ENCODE data around the gene ATP5MC2.
"Not testable (repeated sequence)": the region's sequence is repeated elsewhere in the genome, so short reads cannot be mapped to it uniquely, and the experiment has no call there.

The ATP5MC2 gene

DNA sequence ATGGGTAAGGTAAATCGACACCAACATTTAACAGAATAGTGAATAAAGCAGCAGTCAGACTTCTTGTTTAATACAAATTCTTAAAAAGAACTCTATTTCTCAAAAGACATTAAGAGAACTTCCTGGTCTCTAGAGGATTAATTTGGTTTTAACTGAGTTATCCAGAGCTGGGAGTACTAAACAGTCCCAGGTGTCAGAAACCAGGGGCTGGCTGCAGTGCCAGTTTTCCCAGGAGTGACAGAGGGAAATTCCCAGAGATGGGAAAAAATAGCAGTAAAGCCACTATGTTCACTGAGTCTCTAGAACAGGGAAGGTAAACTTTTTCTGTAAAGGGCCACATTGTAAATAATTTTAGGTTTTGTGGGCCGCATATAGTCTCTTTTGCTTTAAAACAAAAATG is 8.8 kb downstream of the ATP5MC2 start:
- Histone ChIP-seq H3K9ac (ENCODE audit: low read length) (no peak overlapping the region), H3K27ac (ENCODE audit: low read depth, low read length) (no peak overlapping the region), H3K4me1 (ENCODE audit: insufficient read depth, low read length) (peaks cover 8% of the 10 kb centered on the region), H3K9me3 (ENCODE audit: low read length) (no peaks in the 10 kb centered on the region), H3K36me3 (ENCODE audit: insufficient read depth, low read length) (peaks cover 66% of the 10 kb centered on the region), H3K27me3 (ENCODE audit: control insufficient read depth in 1 of 2, insufficient read depth in 2 of 2, low read length in 2 of 2) (no peaks in the 10 kb centered on the region), H3K4me3 (ENCODE audit: low read depth in 1 of 2, low read length in 2 of 2) (no peak overlapping the region)

DNA sequence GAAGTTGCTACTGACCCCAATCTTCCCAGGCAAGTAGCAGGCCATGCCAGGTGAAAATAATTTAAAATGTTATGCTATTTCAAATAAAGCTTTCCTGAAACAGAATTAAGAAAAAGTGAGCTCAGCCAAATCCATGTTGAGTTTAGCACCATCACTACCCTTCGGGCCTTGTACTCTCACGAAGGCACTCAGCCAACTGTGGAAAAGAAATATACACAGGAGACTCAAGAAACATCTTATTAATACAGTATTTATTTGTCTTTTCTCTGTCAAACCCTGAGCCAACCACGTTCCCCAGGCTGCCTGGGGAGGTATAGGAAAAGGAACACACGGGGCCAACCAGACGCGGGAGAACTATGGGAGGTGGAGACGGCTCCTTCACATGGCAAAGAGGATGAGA is 10.9 kb downstream of the ATP5MC2 start:
- Histone ChIP-seq H3K4me3 (ENCODE audit: low read depth in 1 of 2, low read length in 2 of 2) (peak overlapping the region in 1 of 2 donors; percentile 7), H3K4me1 (ENCODE audit: insufficient read depth, low read length) (peaks cover 8% of the 10 kb centered on the region), H3K36me3 (ENCODE audit: insufficient read depth, low read length) (peaks cover 51% of the 10 kb centered on the region), H3K9ac (ENCODE audit: low read length) (no peak overlapping the region), H3K27me3 (ENCODE audit: control insufficient read depth in 1 of 2, insufficient read depth in 2 of 2, low read length in 2 of 2) (no peaks in the 10 kb centered on the region), H3K27ac (ENCODE audit: low read depth, low read length) (no peak overlapping the region), H3K9me3 (ENCODE audit: low read length) (no peaks in the 10 kb centered on the region)

DNA sequence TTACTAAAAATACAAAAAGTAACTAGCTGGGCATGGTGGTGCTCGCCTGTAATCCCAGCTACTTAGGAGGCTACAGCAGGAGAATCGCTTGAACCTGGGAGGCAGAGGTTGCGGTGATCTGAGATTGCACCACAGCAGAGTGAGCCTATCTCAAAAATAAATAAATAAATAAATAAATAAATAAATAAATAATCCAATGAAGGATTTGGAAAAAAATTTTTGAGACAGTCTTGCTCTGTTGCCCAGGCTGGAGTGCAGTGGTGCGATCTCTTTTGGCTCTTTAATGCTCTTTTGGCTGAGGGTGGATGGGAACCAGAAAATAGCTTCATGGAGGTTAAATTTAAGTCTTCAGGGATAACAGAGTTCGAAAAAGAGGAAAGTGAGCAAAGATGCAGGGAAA is 11.7 kb downstream of the ATP5MC2 start:
- peaks cover 14% of the 10 kb centered on the region for H3K4me1 ChIP-seq (ENCODE audit: insufficient read depth, low read length)
- H3K36me3 ChIP-seq (ENCODE audit: insufficient read depth, low read length): peaks cover 43% of the 10 kb centered on the region
- H3K27ac ChIP-seq (ENCODE audit: low read depth, low read length): no peak overlapping the region
- no peak overlapping the region for H3K4me3 ChIP-seq (ENCODE audit: low read depth in 1 of 2, low read length in 2 of 2)
- H3K9ac ChIP-seq (ENCODE audit: low read length): no peak overlapping the region
- no peaks in the 10 kb centered on the region for H3K27me3 ChIP-seq (ENCODE audit: control insufficient read depth in 1 of 2, insufficient read depth in 2 of 2, low read length in 2 of 2)
- no peaks in the 10 kb centered on the region for H3K9me3 ChIP-seq (ENCODE audit: low read length)

DNA sequence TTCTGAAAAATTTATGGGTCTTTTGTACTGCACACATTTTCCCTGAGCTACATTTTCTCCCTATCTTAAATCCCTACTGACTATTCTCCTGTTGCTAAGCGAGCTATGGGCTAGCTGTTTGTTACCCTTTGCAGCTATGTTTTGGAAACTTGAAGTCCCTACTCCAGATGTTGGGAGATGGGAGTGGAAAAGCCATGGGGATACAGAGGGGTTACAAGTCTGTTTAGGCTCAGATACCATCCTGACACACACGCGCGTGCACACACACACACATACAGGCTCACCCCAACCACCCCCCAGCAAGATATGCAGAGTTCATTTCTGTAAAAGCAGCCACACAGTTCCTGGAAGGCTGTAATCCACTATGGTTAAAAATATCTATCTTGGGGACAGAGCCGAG is 15.8 kb downstream of the ATP5MC2 start:
- peak overlapping the region; percentile 89 for H3K27ac ChIP-seq (ENCODE audit: low read depth, low read length)
- H3K9me3 ChIP-seq (ENCODE audit: low read length): no peaks in the 10 kb centered on the region
- H3K4me1 ChIP-seq (ENCODE audit: insufficient read depth, low read length): peaks cover 26% of the 10 kb centered on the region
- H3K36me3 ChIP-seq (ENCODE audit: insufficient read depth, low read length): peaks cover 19% of the 10 kb centered on the region
- no peak overlapping the region for H3K4me3 ChIP-seq (ENCODE audit: low read depth in 1 of 2, low read length in 2 of 2)
- no peak overlapping the region for H3K9ac ChIP-seq (ENCODE audit: low read length)
- no peaks in the 10 kb centered on the region for H3K27me3 ChIP-seq (ENCODE audit: control insufficient read depth in 1 of 2, insufficient read depth in 2 of 2, low read length in 2 of 2)

GRCh38 chr12:53659571-53659981 is 16.3 kb downstream of the ATP5MC2 start:
- H3K36me3 ChIP-seq (ENCODE audit: insufficient read depth, low read length): peaks cover 15% of the 10 kb centered on the region
- H3K9ac ChIP-seq (ENCODE audit: low read length): no peak overlapping the region
- H3K4me3 ChIP-seq (ENCODE audit: low read depth in 1 of 2, low read length in 2 of 2): peak overlapping the region in 1 of 2 donors; percentile 16
- no peaks in the 10 kb centered on the region for H3K9me3 ChIP-seq (ENCODE audit: low read length)
- peak overlapping the region; percentile 89 for H3K27ac ChIP-seq (ENCODE audit: low read depth, low read length)
- H3K4me1 ChIP-seq (ENCODE audit: insufficient read depth, low read length): peaks cover 26% of the 10 kb centered on the region
- no peaks in the 10 kb centered on the region for H3K27me3 ChIP-seq (ENCODE audit: control insufficient read depth in 1 of 2, insufficient read depth in 2 of 2, low read length in 2 of 2)

DNA sequence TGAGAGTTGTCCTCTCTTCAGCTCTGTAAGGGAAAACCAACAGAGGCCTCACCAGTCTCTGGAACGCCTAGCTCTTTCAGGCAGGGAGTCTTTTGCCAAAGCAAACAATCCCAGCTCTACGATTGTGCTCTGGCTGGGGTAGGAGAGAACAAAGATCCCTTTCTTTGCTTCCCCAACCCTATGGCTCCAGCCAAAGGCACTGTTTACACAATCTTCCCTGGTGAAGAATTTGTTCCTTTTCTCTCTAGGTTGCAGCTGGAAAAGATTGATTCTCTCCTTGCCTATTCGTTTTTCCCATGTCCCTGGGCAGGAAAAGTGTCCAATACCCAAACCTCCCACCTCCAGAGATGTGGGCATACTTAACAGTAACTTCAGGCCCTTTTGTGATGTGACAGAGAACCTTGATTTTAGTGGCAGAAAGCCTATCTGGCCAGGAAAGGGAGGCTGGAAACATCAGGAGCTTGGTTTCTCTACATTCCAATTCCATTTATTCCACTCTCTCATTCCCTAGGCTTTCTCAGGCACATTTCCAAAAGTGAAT is 16.8 kb downstream of the ATP5MC2 start:
- Histone ChIP-seq H3K36me3 (ENCODE audit: insufficient read depth, low read length) (peaks cover 11% of the 10 kb centered on the region), H3K4me1 (ENCODE audit: insufficient read depth, low read length) (peaks cover 26% of the 10 kb centered on the region), H3K9me3 (ENCODE audit: low read length) (no peaks in the 10 kb centered on the region), H3K27me3 (ENCODE audit: control insufficient read depth in 1 of 2, insufficient read depth in 2 of 2, low read length in 2 of 2) (no peaks in the 10 kb centered on the region), H3K27ac (ENCODE audit: low read depth, low read length) (peak overlapping the region; percentile 89), H3K9ac (ENCODE audit: low read length) (no peak overlapping the region), H3K4me3 (ENCODE audit: low read depth in 1 of 2, low read length in 2 of 2) (peak overlapping the region in 1 of 2 donors; percentile 16)

DNA sequence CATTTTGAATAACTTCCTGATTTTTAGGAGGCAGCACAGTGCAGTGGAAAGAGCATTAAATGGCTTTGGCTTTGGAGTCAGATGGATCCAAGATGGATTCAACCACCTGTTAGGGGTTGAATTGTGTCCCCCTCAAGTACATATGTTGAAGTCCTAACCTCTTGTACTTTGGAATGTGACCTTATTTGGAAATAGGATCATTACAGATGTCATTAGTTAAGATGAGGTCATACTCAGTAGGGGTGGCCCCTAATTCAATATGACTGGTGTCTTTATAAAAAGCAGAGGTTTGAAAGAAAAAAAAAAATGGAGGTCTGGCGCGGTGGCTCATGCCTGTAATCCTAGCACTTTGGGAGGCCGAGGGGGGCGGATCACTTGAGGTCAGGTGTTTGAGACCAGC is 18.8 kb downstream of the ATP5MC2 start:
- Histone ChIP-seq H3K27me3 (ENCODE audit: control insufficient read depth in 1 of 2, insufficient read depth in 2 of 2, low read length in 2 of 2) (no peaks in the 10 kb centered on the region), H3K4me1 (ENCODE audit: insufficient read depth, low read length) (peaks cover 26% of the 10 kb centered on the region), H3K27ac (ENCODE audit: low read depth, low read length) (peak overlapping the region; percentile 58), H3K9me3 (ENCODE audit: low read length) (no peaks in the 10 kb centered on the region), H3K4me3 (ENCODE audit: low read depth in 1 of 2, low read length in 2 of 2) (no peak overlapping the region), H3K9ac (ENCODE audit: low read length) (no peak overlapping the region), H3K36me3 (ENCODE audit: insufficient read depth, low read length) (no peaks in the 10 kb centered on the region)

- H3K4me3 ChIP-seq (ENCODE audit: low read depth in 1 of 2, low read length in 2 of 2): no peak overlapping the region
- peaks cover 6% of the 10 kb centered on the region for H3K4me1 ChIP-seq (ENCODE audit: insufficient read depth, low read length)
- H3K36me3 ChIP-seq (ENCODE audit: insufficient read depth, low read length): no peaks in the 10 kb centered on the region
- H3K9me3 ChIP-seq (ENCODE audit: low read length): no peaks in the 10 kb centered on the region
- H3K9ac ChIP-seq (ENCODE audit: low read length): no peak overlapping the region
- H3K27ac ChIP-seq (ENCODE audit: low read depth, low read length): no peak overlapping the region
- no peaks in the 10 kb centered on the region for H3K27me3 ChIP-seq (ENCODE audit: control insufficient read depth in 1 of 2, insufficient read depth in 2 of 2, low read length in 2 of 2)
Observed at GRCh38 chr12:53653595-53653994, 22.3 kb downstream of the ATP5MC2 start.

DNA sequence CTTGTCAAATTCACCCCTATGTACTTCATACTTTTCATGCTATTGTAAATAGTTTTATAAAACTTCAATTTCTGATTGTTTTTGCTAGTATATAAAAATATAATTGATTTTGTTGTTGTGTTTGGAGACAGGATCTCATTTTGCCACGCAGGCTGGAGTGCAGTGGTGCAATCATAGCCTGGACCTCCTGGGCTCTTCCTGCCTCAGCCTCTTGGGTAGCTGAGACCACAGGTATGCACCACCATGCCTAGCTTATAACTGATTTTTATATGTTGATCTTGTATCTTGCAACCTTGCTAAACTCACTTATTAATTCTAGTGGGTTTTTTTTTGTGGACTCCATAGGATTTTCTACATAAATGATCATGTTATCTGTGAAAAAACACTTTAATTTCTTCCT is 23.5 kb downstream of the ATP5MC2 start:
- no peaks in the 10 kb centered on the region for H3K4me1 ChIP-seq (ENCODE audit: insufficient read depth, low read length)
- no peak overlapping the region for H3K27ac ChIP-seq (ENCODE audit: low read depth, low read length)

DNA sequence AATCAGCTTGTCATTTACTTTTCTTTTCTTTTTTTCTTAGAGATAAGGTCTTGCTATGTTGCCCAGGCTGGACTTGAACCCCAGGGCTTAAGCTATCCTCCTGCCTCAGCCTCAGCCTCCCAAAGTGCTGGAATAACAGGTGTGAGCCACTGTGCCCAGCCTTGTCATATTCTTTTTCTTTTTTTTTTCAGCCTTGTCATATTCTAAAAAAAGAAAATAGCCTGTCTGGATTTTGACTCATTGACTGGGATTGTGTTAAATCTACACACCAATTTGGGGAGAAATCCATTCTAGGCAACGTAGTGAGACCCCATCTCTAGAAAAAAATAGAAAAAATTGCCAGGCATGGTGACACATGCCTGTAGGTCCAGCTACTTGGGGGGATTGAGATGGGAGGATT is 24.1 kb downstream of the ATP5MC2 start:
- no peak overlapping the region for H3K27ac ChIP-seq (ENCODE audit: low read depth, low read length)
- no peaks in the 10 kb centered on the region for H3K36me3 ChIP-seq (ENCODE audit: insufficient read depth, low read length)
- no peak overlapping the region for H3K9ac ChIP-seq (ENCODE audit: low read length)
- H3K4me3 ChIP-seq (ENCODE audit: low read depth in 1 of 2, low read length in 2 of 2): no peak overlapping the region
- no peaks in the 10 kb centered on the region for H3K9me3 ChIP-seq (ENCODE audit: low read length)
- H3K4me1 ChIP-seq (ENCODE audit: insufficient read depth, low read length): no peaks in the 10 kb centered on the region
- H3K27me3 ChIP-seq (ENCODE audit: control insufficient read depth in 1 of 2, insufficient read depth in 2 of 2, low read length in 2 of 2): no peaks in the 10 kb centered on the region

More for the DNA sequence above, 23.5 kb downstream of the ATP5MC2 start:
- Histone ChIP-seq H3K9ac (ENCODE audit: low read length) (no peak overlapping the region), H3K9me3 (ENCODE audit: low read length) (no peaks in the 10 kb centered on the region), H3K4me3 (ENCODE audit: low read depth in 1 of 2, low read length in 2 of 2) (no peak overlapping the region), H3K27me3 (ENCODE audit: control insufficient read depth in 1 of 2, insufficient read depth in 2 of 2, low read length in 2 of 2) (no peaks in the 10 kb centered on the region), H3K36me3 (ENCODE audit: insufficient read depth, low read length) (no peaks in the 10 kb centered on the region)

DNA sequence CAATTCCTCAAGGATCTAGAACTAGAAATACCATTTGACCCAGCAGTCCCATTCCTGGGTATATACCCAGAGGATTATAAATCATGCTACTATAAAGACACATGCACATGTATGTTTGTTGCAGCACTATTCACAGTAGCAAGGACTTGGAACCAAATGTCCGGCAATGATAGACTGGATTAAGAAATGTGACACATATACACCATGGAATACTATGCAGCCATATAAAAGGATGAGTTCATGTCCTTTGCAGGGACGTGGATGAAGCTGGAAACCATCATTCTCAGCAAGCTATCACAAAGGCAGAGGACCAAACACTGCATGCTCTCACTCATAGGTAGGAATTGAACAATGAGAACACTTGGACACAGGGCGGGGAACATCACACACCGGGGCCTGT is 29.6 kb downstream of the ATP5MC2 start:
- not testable (repeated sequence) for H3K4me3 ChIP-seq (ENCODE audit: low read depth in 1 of 2, low read length in 2 of 2); H3K9me3 ChIP-seq (ENCODE audit: low read length); H3K27ac ChIP-seq (ENCODE audit: low read depth, low read length); H3K27me3 ChIP-seq (ENCODE audit: control insufficient read depth in 1 of 2, insufficient read depth in 2 of 2, low read length in 2 of 2); H3K36me3 ChIP-seq (ENCODE audit: insufficient read depth, low read length); H3K4me1 ChIP-seq (ENCODE audit: insufficient read depth, low read length); H3K9ac ChIP-seq (ENCODE audit: low read length)

DNA sequence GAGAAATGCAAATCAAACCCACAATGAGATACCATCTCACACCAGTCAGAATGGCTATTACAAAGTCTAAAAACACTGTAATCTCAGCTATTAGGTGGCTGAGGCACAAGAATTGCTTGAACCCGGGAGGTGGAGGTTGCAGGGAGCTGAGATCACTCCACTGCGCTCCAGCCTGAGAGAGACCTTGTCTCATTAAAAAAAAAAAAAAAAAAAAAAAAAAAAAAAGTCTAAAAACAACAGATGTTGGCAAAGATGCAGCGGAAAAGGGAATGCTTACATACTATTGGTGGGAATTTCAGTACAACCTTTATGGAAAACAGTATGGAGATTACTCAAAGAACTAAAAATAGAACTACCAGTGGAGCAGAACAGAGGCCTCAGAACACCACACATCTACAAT is 30.7 kb downstream of the ATP5MC2 start:
- no peaks in the 10 kb centered on the region for H3K9me3 ChIP-seq (ENCODE audit: low read length)
- no peak overlapping the region for H3K9ac ChIP-seq (ENCODE audit: low read length)
- no peaks in the 10 kb centered on the region for H3K36me3 ChIP-seq (ENCODE audit: insufficient read depth, low read length)
- no peaks in the 10 kb centered on the region for H3K27me3 ChIP-seq (ENCODE audit: control insufficient read depth in 1 of 2, insufficient read depth in 2 of 2, low read length in 2 of 2)
- no peak overlapping the region for H3K27ac ChIP-seq (ENCODE audit: low read depth, low read length)
- no peaks in the 10 kb centered on the region for H3K4me1 ChIP-seq (ENCODE audit: insufficient read depth, low read length)
- no peak overlapping the region for H3K4me3 ChIP-seq (ENCODE audit: low read depth in 1 of 2, low read length in 2 of 2)

Measured in muscle layer of colon (tissue), 2 donors.